ENCODE data around the gene SMIM41.

SMIM41 gene

GRCh38 chr12:52082026-52082668, 2.6 kb downstream of the SMIM41 start:
- H3K4me3 ChIP-seq (replicated peaks in 1 of 2; ENCODE audit: low read depth in 2 of 2, low read length in 2 of 2), result no peak overlapping the region
- TF ChIP-seq CTCF (IDR thresholded peaks at IDR 0.05; ENCODE audit: low read depth, low read length), result no peak
- DNase-seq (ENCODE audit: low read depth in 2 of 2), result peak in 1 of 2 donors; percentile 65

- DNase-seq (ENCODE audit: low read depth in 2 of 2), result no peak
- no peak overlapping the region for H3K4me3 ChIP-seq (replicated peaks in 1 of 2; ENCODE audit: low read depth in 2 of 2, low read length in 2 of 2)
- TF ChIP-seq CTCF (IDR thresholded peaks at IDR 0.05; ENCODE audit: low read depth, low read length), result no peak
Observed at GRCh38 chr12:52082669-52082987, 3.1 kb downstream of the SMIM41 start.

- TF ChIP-seq CTCF (IDR thresholded peaks at IDR 0.05; ENCODE audit: low read depth, low read length), result peak; percentile 99
- no peak overlapping the region for H3K4me3 ChIP-seq (replicated peaks in 1 of 2; ENCODE audit: low read depth in 2 of 2, low read length in 2 of 2)
- DNase-seq (ENCODE audit: low read depth in 2 of 2), result peak; percentile 49 to 70
Observed at GRCh38 chr12:52082988-52083637, 3.6 kb downstream of the SMIM41 start.

- H3K4me3 ChIP-seq (replicated peaks in 1 of 2; ENCODE audit: low read depth in 2 of 2, low read length in 2 of 2), result no peak overlapping the region
- DNase-seq (ENCODE audit: low read depth in 2 of 2), result no peak
- TF ChIP-seq CTCF (IDR thresholded peaks at IDR 0.05; ENCODE audit: low read depth, low read length), result no peak
Observed at GRCh38 chr12:52083638-52083996, 4.1 kb downstream of the SMIM41 start.

GRCh38 chr12:52084491-52085231, 5.2 kb downstream of the SMIM41 start:
- DNase-seq (ENCODE audit: low read depth in 2 of 2), result no peak
- no peak overlapping the region for H3K4me3 ChIP-seq (replicated peaks in 1 of 2; ENCODE audit: low read depth in 2 of 2, low read length in 2 of 2)
- TF ChIP-seq CTCF (IDR thresholded peaks at IDR 0.05; ENCODE audit: low read depth, low read length), result no peak

GRCh38 chr12:52085682-52086180, 6.2 kb downstream of the SMIM41 start:
- DNase-seq (ENCODE audit: low read depth in 2 of 2), result no peak
- no peak for TF ChIP-seq CTCF (IDR thresholded peaks at IDR 0.05; ENCODE audit: low read depth, low read length)
- H3K4me3 ChIP-seq (replicated peaks in 1 of 2; ENCODE audit: low read depth in 2 of 2, low read length in 2 of 2), result no peak overlapping the region

Data from cardiac fibroblast (primary cell).